GM18951 (cell line): ENCODE data around the gene RNF123.

Experiments used
- POLR2A ChIP-seq: IDR thresholded peaks from 4 replicates; pipeline ENCODE4 v1.6.1; 2011; ENCODE audit warnings: mild to moderate bottlenecking; ENCODE audit not compliant: insufficient read length, insufficient read depth; ENCODE audit errors: extremely low read depth
- in situ Hi-C: fragments of 300-500 bp; cut with MboI; formaldehyde crosslinking; loops from one replicate; pipeline ENCODE4 v1.12.0; 2022; ENCODE audit warnings: low sequenced_read_pairs, mixed read lengths, inconsistent platforms; ENCODE audit not compliant: unreplicated experiment

Gene RNF123

DNA sequence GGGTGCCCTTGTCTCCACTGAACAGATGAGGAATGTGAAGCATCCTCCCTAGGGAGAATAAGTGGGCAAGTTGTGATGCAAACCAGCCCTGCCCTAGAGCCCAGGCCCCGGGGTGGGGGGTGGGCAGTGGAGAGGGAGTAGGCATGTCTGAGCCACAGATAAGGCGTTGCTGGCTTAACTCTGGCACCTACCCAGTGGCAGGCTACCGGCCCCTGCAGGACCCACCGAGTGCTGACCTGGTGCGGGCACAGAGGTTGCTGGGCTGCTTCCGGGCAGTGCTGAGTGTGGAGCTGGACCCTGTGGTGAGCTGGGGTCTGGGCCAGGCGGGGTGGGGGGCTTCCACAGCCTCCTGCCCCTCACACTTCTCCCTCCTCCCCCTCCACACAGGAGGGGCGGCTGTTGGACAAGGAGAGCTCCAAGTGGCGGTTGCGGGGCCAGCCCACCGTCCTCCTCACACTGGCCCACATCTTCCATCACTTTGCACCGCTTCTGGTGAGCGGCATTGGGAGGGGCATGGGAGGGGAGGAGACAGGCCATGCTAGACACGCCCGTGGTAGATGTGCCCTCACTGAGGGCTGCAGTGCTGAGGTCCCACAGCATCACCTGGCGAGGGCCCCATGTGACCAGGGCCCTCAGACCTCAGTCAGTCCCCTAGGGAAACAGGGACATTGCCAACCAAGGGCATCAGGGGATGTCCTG is 10.1 kb downstream of the RNF123 start:
- no peak for TF ChIP-seq POLR2A
- in situ Hi-C loops = no loop called here

DNA sequence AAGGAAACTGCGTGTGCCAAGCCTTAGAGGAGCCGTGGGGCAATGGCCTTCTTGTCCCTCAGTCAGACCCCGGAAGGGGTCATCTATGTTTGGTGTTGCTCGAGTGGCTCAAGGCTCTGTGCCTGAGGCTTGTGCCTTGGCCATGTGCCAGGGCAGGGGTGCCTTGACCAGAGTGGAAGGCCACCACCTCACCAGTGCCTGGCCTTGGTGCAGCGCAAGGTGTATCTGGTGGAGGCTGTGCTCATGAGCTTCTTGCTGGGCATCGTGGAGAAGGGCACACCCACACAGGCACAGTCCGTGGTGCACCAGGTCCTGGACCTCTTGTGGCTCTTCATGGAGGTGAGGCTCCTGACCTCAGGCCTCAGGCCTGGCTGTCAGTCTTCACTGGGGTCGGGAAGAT is 10.7 kb downstream of the RNF123 start:
- in situ Hi-C loops = no loop called here
- TF ChIP-seq POLR2A = no peak

DNA sequence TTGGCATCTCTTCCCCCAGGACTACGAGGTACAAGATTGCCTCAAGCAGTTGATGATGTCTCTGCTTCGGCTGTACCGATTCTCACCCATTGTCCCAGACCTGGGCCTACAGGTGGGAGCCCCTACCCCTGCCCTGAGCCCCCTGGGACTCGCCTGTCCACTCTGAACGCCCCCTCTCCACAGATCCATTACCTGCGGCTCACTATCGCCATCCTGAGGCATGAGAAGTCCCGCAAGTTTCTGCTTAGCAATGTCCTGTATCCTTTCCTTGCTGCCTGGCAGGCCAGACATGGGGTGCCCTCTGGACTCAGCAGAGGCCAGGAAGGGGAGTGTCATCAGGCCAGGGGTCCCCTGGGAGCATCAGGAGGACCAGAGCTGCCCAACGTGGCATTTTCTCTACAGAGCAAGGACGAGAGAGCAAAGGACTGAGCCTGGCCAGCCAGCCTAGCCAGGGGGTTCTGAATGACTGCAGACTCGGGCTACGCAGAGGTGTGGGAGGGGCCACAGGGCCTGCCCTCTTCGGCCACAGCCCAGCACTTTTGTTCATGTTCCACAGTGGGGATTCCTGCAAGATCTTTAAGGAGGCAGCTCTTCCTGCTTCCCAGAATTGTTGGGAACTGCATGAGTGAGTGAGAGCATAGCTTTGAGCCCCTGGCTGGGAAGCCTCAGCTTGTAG is 11.2 kb downstream of the RNF123 start:
- TF ChIP-seq POLR2A = no peak
- in situ Hi-C loops = no loop called here

DNA sequence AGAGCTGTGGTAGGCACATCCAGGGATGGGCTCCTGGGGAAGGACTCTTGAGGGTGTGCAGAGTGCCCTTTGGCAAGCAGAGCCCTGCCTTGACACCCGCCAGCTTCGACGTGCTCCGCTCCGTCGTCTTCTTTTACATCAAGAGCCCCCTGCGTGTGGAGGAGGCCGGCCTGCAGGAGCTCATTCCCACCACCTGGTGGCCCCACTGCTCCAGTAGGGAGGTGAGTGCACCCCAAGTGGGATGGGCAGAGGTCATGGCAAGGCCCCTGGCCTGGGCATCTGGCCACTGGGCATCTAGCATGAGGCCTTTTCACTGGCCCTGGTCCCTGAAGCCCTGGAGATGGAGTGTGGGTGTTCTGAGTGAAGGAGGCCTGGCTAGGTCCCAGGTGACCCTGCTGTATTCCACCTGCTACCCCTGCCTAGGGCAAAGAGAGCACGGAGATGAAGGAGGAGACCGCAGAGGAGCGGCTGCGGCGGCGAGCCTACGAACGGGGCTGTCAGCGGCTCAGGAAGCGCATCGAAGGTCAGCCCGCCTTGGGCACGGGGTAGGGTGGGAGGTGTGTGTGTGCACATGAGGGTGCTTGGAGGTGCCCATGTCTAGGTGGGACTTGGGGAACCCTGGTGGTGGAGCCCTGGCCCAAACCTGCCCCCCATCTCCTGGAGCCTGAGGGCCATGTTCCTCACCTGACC is 12.2 kb downstream of the RNF123 start:
- no peak for TF ChIP-seq POLR2A
- in situ Hi-C loops = no loop called here

DNA sequence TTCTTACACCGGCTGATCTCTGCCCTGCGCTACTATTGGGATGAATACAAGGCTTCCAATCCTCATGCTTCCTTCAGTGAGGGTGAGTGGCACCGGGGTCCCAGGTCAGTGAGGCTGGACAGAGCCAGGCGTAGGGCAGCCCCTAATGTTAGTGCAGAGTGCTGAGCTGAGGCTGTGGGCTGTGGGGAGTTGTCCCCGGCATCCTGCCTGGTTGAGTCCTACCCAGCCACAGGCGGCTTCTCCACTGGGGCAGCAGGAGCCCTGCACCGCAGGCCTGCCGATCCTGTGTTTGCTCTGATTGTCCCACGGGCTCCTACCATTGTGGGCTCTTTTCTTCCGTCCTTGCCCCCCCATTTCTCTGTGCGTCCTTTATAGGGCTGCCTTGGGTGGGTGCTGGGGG is 13.3 kb downstream of the RNF123 start:
- in situ Hi-C loops = no loop called here

DNA sequence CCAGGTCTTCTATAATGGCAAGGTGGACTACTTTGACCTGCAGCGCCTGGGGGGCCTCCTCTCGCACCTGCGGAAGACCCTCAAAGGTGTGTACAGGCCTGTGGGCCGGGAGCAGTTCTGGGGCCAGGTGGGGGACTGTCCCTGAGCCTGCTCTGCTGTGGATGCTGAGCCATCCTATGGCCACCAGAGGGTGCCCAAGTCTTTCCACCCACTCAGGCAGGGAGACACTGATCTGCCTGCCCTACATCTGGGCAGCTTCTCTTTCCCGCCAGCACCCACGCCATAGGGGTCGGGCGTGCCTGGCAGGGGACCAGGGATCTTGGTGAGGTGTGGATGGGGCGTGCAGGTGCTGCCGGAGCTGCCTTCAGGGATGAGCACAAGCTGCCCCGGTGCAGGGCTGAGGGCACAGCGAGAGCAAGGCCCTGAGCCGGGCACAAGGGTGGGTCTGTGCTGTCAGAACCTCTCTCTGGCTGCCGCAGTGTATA is 14.1 kb downstream of the RNF123 start:
- TF ChIP-seq POLR2A = no peak
- in situ Hi-C loops = no loop called here

More for the DNA sequence above, 13.3 kb downstream of the RNF123 start:
- no peak for TF ChIP-seq POLR2A

DNA sequence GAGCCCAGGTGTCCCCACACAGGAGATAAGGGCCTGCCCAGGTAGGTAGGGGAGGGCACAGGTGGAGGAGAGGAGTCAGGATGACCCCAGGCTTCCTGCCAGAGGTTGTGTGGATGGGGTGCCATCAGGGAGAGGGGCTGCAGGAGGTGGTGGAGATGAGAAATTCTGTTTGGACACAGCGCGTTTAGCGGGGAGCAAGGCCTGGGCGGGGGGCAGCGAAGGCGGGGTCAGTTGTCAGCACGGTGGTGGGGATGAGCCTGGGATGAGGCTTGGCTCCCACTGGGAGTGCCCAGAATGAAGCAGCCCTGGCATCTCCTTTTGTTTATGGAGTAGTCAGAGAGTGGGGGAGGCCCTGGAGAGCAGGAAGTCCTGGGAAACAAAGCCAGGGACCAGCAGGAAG is 14.6 kb downstream of the RNF123 start:
- no peak for TF ChIP-seq POLR2A
- in situ Hi-C loops = no loop called here

DNA sequence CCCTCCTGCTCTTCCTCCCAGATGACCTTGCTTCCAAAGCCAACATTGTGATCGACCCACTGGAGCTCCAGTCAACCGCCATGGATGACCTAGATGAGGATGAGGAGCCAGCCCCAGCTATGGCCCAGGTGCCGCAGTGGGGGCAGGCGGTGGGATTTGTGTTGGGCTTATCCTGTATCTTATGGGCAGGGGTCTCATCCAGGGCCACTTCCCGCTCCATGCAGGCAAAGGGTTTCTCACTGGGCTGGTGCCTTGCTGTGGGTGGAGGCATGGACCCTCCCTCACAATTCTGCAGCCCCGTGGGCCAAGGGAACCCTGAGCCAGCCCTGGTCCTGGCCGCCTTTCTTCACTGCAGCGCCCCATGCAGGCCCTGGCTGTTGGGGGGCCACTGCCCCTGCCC is 15.3 kb downstream of the RNF123 start:
- in situ Hi-C loops = no loop called here
- TF ChIP-seq POLR2A = no peak

DNA sequence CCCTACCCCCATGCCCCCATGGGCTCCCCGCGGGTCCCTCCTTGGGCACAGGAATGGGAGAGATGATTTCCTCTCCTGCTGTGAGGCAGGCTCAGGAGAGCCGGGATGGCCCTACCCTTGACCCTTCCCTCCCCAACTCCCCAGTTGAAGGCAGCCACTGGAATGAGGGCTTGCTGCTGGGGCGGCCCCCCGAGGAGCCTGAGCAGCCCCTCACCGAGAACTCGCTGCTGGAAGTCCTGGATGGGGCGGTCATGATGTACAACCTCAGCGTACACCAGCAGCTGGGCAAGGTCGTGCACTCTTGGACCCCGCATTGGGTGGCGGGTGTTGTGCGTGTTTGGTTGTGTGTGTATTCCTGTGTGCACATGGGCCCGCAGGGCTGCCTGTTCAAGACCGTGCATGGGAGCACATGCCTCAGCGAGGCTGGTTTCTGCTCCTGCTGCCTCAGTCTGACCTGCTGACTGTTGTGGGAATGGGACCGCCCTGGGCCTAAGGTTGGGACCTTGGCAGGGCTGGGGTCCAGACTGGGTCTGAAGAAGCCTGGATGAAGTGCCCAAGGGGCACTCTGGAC is 16.1 kb downstream of the RNF123 start:
- no peak for TF ChIP-seq POLR2A
- in situ Hi-C loops = no loop called here

DNA sequence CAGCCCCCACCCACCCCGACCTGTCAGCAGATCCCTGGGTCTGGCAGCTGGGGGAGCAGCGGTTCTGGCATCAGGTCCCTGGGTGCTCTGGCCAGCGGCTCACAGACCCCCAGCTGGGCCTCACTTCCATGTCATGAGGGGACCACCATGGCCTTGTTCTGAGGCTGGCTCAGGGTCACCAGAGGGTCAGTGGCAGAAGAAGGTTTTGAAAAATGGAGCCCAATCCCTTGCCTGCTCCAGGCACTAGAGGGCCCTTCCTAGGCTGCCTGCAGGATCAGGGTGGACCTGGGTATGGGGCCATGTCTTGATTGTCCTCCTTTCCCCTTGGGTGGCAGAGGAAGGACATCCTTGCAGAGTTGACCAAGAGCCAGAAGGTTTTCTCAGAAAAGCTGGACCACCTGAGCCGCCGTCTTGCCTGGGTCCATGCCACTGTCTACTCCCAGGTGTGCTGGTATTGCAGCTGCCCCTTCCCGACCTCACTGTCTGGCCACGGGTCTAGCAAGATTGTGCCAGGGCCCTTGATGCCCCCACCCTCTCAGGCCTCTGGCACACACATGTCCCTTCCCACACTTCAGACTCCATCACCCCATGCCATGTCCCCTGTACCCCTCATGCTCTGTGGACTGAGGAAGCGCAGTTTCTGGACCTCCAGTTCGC is 17.2 kb downstream of the RNF123 start:
- in situ Hi-C loops = no loop called here

DNA sequence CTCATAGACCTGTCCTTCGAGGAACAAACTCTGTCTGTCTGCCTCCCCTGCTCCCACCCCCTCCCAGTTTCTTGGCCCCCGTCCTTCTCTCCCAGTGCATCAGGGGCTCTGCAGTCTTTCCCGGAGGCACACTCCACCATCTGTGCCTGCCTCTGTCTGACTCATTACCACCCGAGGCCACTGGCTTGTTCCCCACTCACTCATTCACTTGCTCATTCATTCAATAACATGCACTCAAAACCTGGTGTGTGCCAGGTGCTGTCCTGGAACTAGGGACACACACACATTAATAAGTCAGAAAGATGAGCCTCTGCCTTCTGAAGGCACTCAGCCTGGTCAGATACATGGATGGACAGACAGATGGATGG is 17.7 kb downstream of the RNF123 start:
- in situ Hi-C loops = no loop called here

More for the DNA sequence above, 17.2 kb downstream of the RNF123 start:
- no peak for TF ChIP-seq POLR2A

DNA sequence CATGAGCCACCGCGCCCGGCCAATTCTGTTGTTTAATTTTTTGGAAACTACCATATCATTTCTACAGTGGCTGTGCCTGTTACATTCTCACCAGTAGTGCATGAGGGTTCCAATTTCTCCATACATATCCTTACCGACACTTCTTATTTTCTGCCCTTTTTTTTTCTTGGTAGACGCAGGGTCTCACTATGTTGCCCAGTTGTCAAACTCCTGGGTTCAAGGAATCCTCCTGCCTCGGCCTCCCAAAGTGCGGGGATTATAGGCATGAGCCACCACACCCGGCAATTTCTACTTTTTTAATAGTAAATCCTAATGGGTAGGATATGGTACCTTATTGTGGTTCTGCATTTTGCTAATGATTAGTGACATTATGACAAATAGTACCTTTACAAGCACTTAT is 20.5 kb downstream of the RNF123 start:
- in situ Hi-C loops = no loop called here
- no peak for TF ChIP-seq POLR2A

More for the DNA sequence above, 17.7 kb downstream of the RNF123 start:
- TF ChIP-seq POLR2A = no peak

DNA sequence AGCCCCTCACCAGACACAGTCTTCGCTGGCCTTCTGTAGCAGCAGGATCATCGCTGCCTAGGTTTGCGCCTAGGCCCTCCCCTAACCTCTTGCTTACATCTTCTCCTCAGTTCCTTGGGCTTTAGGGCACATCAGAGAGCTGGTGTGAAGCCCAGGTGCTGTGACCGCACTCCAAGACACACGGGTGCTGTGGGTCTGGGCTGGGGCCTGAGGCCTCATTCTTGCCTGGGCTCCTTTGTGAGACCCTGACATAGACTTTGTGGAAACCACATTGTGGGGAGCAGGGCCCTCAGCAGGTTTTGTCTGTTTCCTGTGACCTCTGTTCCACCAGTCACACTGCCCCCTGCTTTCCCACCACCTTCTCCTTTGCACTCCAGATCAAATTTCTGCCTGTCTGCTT is 22.1 kb downstream of the RNF123 start:
- TF ChIP-seq POLR2A = no peak
- in situ Hi-C loops = no loop called here
